ENCODE results near the gene ANKRD36C. TPM values are rescaled to one million over a fixed set of nuclear protein-coding genes. Genes with fewer than 3 reads are reported as not detected.
"Not testable (repeated sequence)": the region's sequence is repeated elsewhere in the genome, so short reads cannot be mapped to it uniquely, and the experiment has no call there.

The ANKRD36C gene
- total RNA-seq, 1 experiment from 2014 or later = 8.7 TPM

GRCh38 chr2:95915131-95915530, 76.5 kb downstream of the ANKRD36C start:
- H3K4me1 Mint-ChIP-seq; H3K4me3 Mint-ChIP-seq; DNase-seq (ENCODE audit: low spot score); H3K27me3 Mint-ChIP-seq (ENCODE audit: low read depth); POLR2A ChIA-PET; CTCF ChIA-PET; ATAC-seq; H3K36me3 Mint-ChIP-seq; H3K27ac Mint-ChIP-seq; H3K9me3 Mint-ChIP-seq: not testable (repeated sequence)

DNA sequence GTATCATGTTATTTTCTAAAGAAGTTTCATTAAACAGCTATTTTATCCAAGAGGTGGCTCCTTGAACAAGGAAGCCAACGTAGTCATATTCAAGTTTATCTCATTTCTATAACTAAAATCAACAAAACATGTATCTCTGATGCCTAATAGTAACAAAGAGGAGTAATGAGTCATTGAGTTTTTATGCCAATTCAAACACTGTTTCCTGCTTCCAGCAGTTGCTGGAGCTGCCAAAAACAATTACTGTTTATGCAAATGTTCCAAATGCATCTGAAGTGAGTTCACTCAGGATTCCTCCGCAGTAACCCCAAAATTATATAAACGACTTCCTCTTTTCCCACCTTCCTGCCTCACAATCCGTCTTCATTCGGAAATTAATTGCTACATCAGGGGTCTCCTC, 80.2 kb downstream of the ANKRD36C start:
- DNase-seq (ENCODE audit: low spot score) = not testable (repeated sequence)

GRCh38 chr2:95894443-95894842, 97.2 kb downstream of the ANKRD36C start:
- POLR2A ChIA-PET; H3K4me3 Mint-ChIP-seq; CTCF ChIA-PET; H3K9me3 Mint-ChIP-seq; H3K27me3 Mint-ChIP-seq (ENCODE audit: low read depth); DNase-seq (ENCODE audit: low spot score); H3K27ac Mint-ChIP-seq; H3K4me1 Mint-ChIP-seq; ATAC-seq; H3K36me3 Mint-ChIP-seq: not testable (repeated sequence)

More for the DNA sequence above, 80.2 kb downstream of the ANKRD36C start:
- H3K36me3 Mint-ChIP-seq; H3K4me3 Mint-ChIP-seq; ATAC-seq; H3K27me3 Mint-ChIP-seq (ENCODE audit: low read depth); CTCF ChIA-PET; H3K4me1 Mint-ChIP-seq; POLR2A ChIA-PET; H3K9me3 Mint-ChIP-seq; H3K27ac Mint-ChIP-seq: not testable (repeated sequence)

- POLR2A ChIA-PET; H3K27me3 Mint-ChIP-seq (ENCODE audit: low read depth); H3K36me3 Mint-ChIP-seq; H3K9me3 Mint-ChIP-seq; CTCF ChIA-PET; H3K27ac Mint-ChIP-seq; H3K4me3 Mint-ChIP-seq; DNase-seq (ENCODE audit: low spot score); H3K4me1 Mint-ChIP-seq; ATAC-seq: not testable (repeated sequence)
Measured at GRCh38 chr2:95867929-95868328, 123.7 kb downstream of the ANKRD36C start.

GRCh38 chr2:95867047-95867677, 124.5 kb downstream of the ANKRD36C start:
- H3K4me3 Mint-ChIP-seq; H3K4me1 Mint-ChIP-seq; H3K27me3 Mint-ChIP-seq (ENCODE audit: low read depth); H3K9me3 Mint-ChIP-seq; POLR2A ChIA-PET; CTCF ChIA-PET; H3K36me3 Mint-ChIP-seq; H3K27ac Mint-ChIP-seq; ATAC-seq; DNase-seq (ENCODE audit: low spot score): not testable (repeated sequence)

DNA sequence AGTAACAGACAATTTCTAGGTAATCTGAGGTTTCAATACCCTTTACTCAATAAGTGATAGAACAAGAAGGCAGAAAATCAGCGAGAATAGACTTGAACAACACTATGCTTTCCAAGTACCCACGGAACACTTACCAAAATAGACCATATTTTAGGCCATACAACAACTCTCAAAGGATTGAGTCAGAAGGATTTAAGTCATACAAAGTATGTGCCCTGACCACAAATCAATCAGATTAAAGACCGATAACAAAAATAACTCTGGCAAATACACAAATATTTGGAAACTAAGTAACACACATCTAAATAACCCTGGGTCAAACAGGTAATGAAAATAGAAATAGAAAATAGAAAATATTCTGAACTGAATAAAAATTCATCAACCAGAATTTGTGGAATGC, 129.5 kb downstream of the ANKRD36C start:
- CTCF ChIA-PET; DNase-seq (ENCODE audit: low spot score); H3K36me3 Mint-ChIP-seq; H3K27ac Mint-ChIP-seq; H3K4me3 Mint-ChIP-seq; H3K27me3 Mint-ChIP-seq (ENCODE audit: low read depth); ATAC-seq; POLR2A ChIA-PET; H3K9me3 Mint-ChIP-seq; H3K4me1 Mint-ChIP-seq: not testable (repeated sequence)

DNA sequence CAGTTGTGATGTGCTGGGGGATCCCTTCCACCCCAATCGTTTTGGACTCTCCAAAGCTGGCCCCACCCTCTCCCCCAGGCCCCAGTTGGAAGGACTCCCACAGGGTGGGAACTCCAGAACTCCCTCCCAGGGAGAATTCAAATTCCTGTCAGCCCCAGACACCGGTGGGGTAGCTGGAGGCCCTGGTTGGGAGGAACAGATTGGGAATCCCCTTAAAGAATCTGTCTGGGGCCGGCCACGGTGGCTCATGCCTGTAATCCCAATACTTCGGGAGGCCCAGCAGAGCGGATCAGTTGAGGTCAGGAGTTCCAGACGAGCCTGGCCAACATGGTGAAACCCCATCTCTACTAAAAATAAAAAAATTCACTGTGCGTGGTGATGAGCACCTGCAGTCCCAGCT, 155.5 kb downstream of the ANKRD36C start:
- Mint-ChIP-seq H3K4me1 (no peaks in the 10 kb centered on the region), H3K27me3 (ENCODE audit: low read depth) (no peaks in the 10 kb centered on the region), H3K27ac (no peak overlapping the region), H3K4me3 (no peak overlapping the region), H3K36me3 (peaks cover 13% of the 10 kb centered on the region), H3K9me3 (peaks cover 15% of the 10 kb centered on the region)
- TF ChIP-seq GTF2I (CRISPR knock-in tag; conservative IDR thresholded peaks at IDR 0.05) (no peak), SP1 (CRISPR knock-in tag; conservative IDR thresholded peaks at IDR 0.05) (no peak), NFYB (CRISPR knock-in tag; conservative IDR thresholded peaks at IDR 0.05; ENCODE audit: low read depth) (no peak), ZNF423 (CRISPR knock-in tag; IDR thresholded peaks at IDR 0.05) (no peak), PRRX2 (CRISPR knock-in tag; IDR thresholded peaks at IDR 0.05) (no peak)
- TF ChIP-seq, protein P1, sequence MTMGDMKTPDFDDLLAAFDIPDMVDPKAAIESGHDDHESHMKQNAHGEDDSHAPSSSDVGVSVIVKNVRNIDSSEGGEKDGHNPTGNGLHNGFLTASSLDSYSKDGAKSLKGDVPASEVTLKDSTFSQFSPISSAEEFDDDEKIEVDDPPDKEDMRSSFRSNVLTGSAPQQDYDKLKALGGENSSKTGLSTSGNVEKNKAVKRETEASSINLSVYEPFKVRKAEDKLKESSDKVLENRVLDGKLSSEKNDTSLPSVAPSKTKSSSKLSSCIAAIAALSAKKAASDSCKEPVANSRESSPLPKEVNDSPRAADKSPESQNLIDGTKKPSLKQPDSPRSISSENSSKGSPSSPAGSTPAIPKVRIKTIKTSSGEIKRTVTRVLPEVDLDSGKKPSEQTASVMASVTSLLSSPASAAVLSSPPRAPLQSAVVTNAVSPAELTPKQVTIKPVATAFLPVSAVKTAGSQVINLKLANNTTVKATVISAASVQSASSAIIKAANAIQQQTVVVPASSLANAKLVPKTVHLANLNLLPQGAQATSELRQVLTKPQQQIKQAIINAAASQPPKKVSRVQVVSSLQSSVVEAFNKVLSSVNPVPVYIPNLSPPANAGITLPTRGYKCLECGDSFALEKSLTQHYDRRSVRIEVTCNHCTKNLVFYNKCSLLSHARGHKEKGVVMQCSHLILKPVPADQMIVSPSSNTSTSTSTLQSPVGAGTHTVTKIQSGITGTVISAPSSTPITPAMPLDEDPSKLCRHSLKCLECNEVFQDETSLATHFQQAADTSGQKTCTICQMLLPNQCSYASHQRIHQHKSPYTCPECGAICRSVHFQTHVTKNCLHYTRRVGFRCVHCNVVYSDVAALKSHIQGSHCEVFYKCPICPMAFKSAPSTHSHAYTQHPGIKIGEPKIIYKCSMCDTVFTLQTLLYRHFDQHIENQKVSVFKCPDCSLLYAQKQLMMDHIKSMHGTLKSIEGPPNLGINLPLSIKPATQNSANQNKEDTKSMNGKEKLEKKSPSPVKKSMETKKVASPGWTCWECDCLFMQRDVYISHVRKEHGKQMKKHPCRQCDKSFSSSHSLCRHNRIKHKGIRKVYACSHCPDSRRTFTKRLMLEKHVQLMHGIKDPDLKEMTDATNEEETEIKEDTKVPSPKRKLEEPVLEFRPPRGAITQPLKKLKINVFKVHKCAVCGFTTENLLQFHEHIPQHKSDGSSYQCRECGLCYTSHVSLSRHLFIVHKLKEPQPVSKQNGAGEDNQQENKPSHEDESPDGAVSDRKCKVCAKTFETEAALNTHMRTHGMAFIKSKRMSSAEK (CRISPR knock-in tag; IDR thresholded peaks at IDR 0.05; ENCODE audit: borderline replicate concordance) = no peak
- no peak for DNase-seq (ENCODE audit: low spot score)
- ATAC-seq = no peak
- CTCF ChIA-PET = interaction anchor here (0.7 kb wide), 1 partner anchor 277 kb away, joined by 3 read pairs; no protein-coding TSS in a partner anchor
- POLR2A ChIA-PET = no interaction called here

DNA sequence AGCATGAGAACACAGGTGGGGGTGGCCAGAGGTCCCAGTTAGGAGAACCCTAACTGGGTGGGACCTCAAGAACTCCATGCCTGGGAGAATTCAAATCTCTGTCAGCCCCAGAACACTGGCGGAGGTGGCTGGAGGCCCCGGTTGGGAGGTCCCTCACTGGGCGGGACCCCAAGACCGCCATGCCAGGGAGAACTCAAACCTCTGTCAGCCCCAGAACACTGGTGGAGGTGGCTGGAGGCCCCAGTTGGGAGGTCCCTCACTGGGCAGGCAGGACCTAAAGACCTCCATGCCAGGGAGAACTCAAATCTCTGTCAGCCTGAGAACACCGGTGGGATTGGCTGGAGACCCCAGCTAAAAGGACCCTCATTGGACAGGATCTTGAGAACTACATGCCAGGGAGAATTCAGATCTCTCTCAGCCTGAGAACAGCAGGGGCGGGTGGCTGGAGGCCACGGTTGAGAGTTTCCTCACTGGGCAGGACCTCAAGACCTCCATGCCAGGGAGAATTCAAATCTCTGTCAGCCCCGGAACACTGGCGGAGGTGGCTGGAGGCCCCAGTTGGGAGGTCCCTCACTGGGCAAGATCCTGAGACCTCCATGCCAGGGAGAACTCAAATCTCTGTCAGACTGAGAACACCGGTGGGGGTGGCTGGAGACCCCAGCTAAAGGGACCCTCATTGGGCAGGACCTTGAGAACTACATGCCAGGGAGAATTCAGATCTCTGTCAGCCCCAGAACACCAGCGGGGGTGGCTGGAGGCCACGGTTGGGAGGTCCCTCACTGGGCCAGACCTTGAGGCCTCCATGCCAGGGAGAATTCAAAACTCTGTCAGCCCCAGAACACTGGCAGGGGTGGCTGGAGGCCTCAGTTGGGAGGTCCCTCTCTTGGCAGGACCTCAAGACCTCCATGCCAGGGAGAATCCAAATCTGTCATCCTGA, 157.3 kb downstream of the ANKRD36C start:
- CTCF ChIA-PET, ATAC-seq: not testable (repeated sequence)
- H3K36me3 Mint-ChIP-seq = peaks cover 26% of the 10 kb centered on the region

GRCh38 chr2:95824218-95824617, 167.4 kb downstream of the ANKRD36C start:
- Mint-ChIP-seq H3K9me3 (peaks cover 61% of the 10 kb centered on the region), H3K27me3 (ENCODE audit: low read depth) (peaks cover 70% of the 10 kb centered on the region), H3K36me3 (peaks cover 63% of the 10 kb centered on the region)
- H3K4me1 Mint-ChIP-seq; CTCF ChIA-PET; H3K4me3 Mint-ChIP-seq; H3K27ac Mint-ChIP-seq; POLR2A ChIA-PET; DNase-seq (ENCODE audit: low spot score); ATAC-seq: not testable (repeated sequence)

More for the DNA sequence above, 157.3 kb downstream of the ANKRD36C start:
- DNase-seq (ENCODE audit: low spot score); H3K4me1 Mint-ChIP-seq; H3K27ac Mint-ChIP-seq; H3K4me3 Mint-ChIP-seq; POLR2A ChIA-PET; H3K27me3 Mint-ChIP-seq (ENCODE audit: low read depth): not testable (repeated sequence)
- H3K9me3 Mint-ChIP-seq = peaks cover 24% of the 10 kb centered on the region

Data from WTC11 (cell line).